K562 (cell line): ENCODE measurements around the gene PSMC6. TPM values are rescaled to one million over a fixed set of nuclear protein-coding genes. Genes with fewer than 3 reads are reported as not detected.

Experiments
- CBFA2T3 ChIP-seq: fragments of 450-650 bp; IDR thresholded peaks from 2 replicates; pipeline ENCODE4 v1.6.1; 2017
- DLX4 ChIP-seq: fragments of 250-450 bp; sonication (Bioruptor Pico); IDR thresholded peaks from 2 replicates; pipeline ENCODE4 v1.6.1; 2021; ENCODE audit warnings: mild to moderate bottlenecking
- E2F8 ChIP-seq: fragments of 450-650 bp; IDR thresholded peaks from 2 replicates; pipeline ENCODE4 v1.7.1; 2018; ENCODE audit warnings: mild to moderate bottlenecking, low read depth; ENCODE audit not compliant: partially characterized antibody
- ETV1 ChIP-seq: fragments of 450-650 bp; conservative IDR thresholded peaks from 2 replicates; pipeline ENCODE4 v1.6.1; 2016; ENCODE audit warnings: missing genetic modification characterization, control low read depth, low read depth, missing compliant biosample characterization
- GABPB2 ChIP-seq: fragments of 250-450 bp; sonication (Bioruptor Pico); conservative IDR thresholded peaks from 2 replicates; pipeline ENCODE4 v1.5.1; 2021; ENCODE audit warnings: mild to moderate bottlenecking
- HNRNPL ChIP-seq: fragments of 200-400 bp; formaldehyde crosslinking; IDR thresholded peaks from 2 replicates; pipeline ENCODE4 v1.6.1; 2017; ENCODE audit warnings: low read depth, mild to moderate bottlenecking, low read length
- HOMEZ ChIP-seq: fragments of 250-450 bp; sonication (Bioruptor Pico); IDR thresholded peaks from 2 replicates; pipeline ENCODE4 v1.4.0; 2020; ENCODE audit warnings: mild to moderate bottlenecking, moderate library complexity
- PHTF2 ChIP-seq: fragments of 250-450 bp; sonication (Bioruptor Pico); IDR thresholded peaks from 2 replicates; pipeline ENCODE4 v1.5.0; 2021; ENCODE audit warnings: mild to moderate bottlenecking
- PRMT5 ChIP-seq: sonication (generic); formaldehyde crosslinking; IDR thresholded peaks from 2 replicates; pipeline ENCODE4 v1.5.0; 2020; ENCODE audit warnings: missing genetic modification reagents
- RNF219 ChIP-seq: fragments of 250-450 bp; sonication (Bioruptor Pico); IDR thresholded peaks from 2 replicates; pipeline ENCODE4 v1.5.0; 2022; ENCODE audit warnings: mild to moderate bottlenecking
- SIX5 ChIP-seq, 2 experiments: IDR thresholded peaks; 2 replicates each; pipeline ENCODE4 v1.6.1; 2011; ENCODE audit warnings: low read length in 2 of 2, borderline replicate concordance in 1 of 2, low read depth in 1 of 2, mild to moderate bottlenecking in 1 of 2, moderate library complexity in 1 of 2; ENCODE audit not compliant: insufficient read depth in 1 of 2
- SMAD2 ChIP-seq: fragments of 150-350 bp; IDR thresholded peaks from 2 replicates; pipeline ENCODE4 v1.6.1; 2014; ENCODE audit warnings: low read depth, mild to moderate bottlenecking, low read length
- SMAD4 ChIP-seq: fragments of 250-450 bp; sonication (Bioruptor Pico); conservative IDR thresholded peaks from 2 replicates; pipeline ENCODE4 v1.8.0; 2021; ENCODE audit warnings: inconsistent platforms, mild to moderate bottlenecking, moderate library complexity
- SMARCA4 ChIP-seq: fragments of 450-650 bp; IDR thresholded peaks from 2 replicates; pipeline ENCODE4 v1.6.1; 2016
- SP1 ChIP-seq: sonication (generic); formaldehyde crosslinking; IDR thresholded peaks from 2 replicates; pipeline ENCODE4 v1.8.1; 2022; ENCODE audit warnings: mild to moderate bottlenecking, missing genetic modification reagents
- TOE1 ChIP-seq, 2 experiments: fragments of 450-650 bp in 1 of 2; sonication (generic) in 1 of 2; formaldehyde crosslinking in 1 of 2; IDR thresholded peaks; 2 replicates each; pipeline versions ENCODE4 v1.7.1 to v1.8.0; 2016 to 2022; ENCODE audit warnings: borderline replicate concordance in 2 of 2, mild to moderate bottlenecking in 2 of 2, antibody characterized with exemption in 1 of 2, inconsistent platforms in 1 of 2, low read depth in 1 of 2, missing genetic modification reagents in 1 of 2, moderate library complexity in 1 of 2
- ZNF134 ChIP-seq: fragments of 250-450 bp; sonication (Bioruptor Pico); conservative IDR thresholded peaks from 2 replicates; pipeline ENCODE4 v1.4.0; 2020
- ZNF655 ChIP-seq: fragments of 250-450 bp; sonication (Bioruptor Pico); IDR thresholded peaks from 2 replicates; pipeline ENCODE4 v1.5.0; 2021
- ZNF717 ChIP-seq: fragments of 250-450 bp; sonication (Bioruptor Pico); IDR thresholded peaks from 2 replicates; pipeline ENCODE4 v1.5.0; 2021
- polyA plus RNA-seq, 8 experiments: library from polyadenylated mRNA; depleted of rRNA in 4 of 8; stranded (reverse) in 5 of 8; unstranded in 3 of 8; fragments of >200 nt; fragmentation: Nextera tagmentation in 2 of 8; fragmentation: Illumina TruSeq in 1 of 8; extraction: Ambion mirVana in 2 of 8; extraction: Trizol in 1 of 8; gene quantifications; 2 replicates each; pipeline versions ENCODE4 v1.2.1 to v1.2.3, GENCODE V29; 2011 to 2014; ENCODE audit warnings: inconsistent platforms in 1 of 8, missing spikeins in 1 of 8
- total RNA-seq, 7 experiments: library from RNA; depleted of rRNA in 6 of 7; stranded (reverse); fragments of >200 nt in 6 of 7; fragmentation: Illumina TruSeq in 2 of 7; extraction: Trizol in 2 of 7; gene quantifications; 2 replicates each; pipeline versions ENCODE4 v1.2.1 to v1.2.3, GENCODE V29; 2011 to 2021; ENCODE audit warnings: low replicate concordance in 1 of 7

The PSMC6 gene
- total and polyA plus RNA-seq, 9 of the 15 experiments (the other 6 are each of a cell fraction or from before 2014, with no cell fraction given): 91.4 to 224 (median 182) TPM

GRCh38 chr14:52706724-52707706, at the start of gene PSMC6 (continued):
- TF ChIP-seq HNRNPL: no peak
- no peak for TF ChIP-seq ZNF717
- TF ChIP-seq ZNF655 (CRISPR knock-in tag): no peak
- TF ChIP-seq ZNF134 (CRISPR knock-in tag): no peak
- TF ChIP-seq HOMEZ (CRISPR knock-in tag): no peak
- no peak for TF ChIP-seq DLX4 (CRISPR knock-in tag)
- TF ChIP-seq GABPB2 (CRISPR knock-in tag): no peak
- TF ChIP-seq SMAD2: no peak
- peak; percentile 57; the same call in 1 of the 2 replicates for TF ChIP-seq SP1 (CRISPR knock-in tag)
- TF ChIP-seq SMARCA4: peak; percentile 24; the same call in 1 of the 2 replicates
- peak; percentile 5 for TF ChIP-seq ETV1 (tag)
- TF ChIP-seq SIX5 (IDR thresholded peaks at IDR 0.05; ENCODE audit: borderline replicate concordance in 1 of 2, insufficient read depth in 1 of 2, low read depth in 1 of 2, low read length in 2 of 2): no peak
- no peak for TF ChIP-seq PHTF2 (CRISPR knock-in tag)
- 0 out of 2 replicates have a peak, but pooled peaks have one; percentile 4 for TF ChIP-seq TOE1 (IDR thresholded peaks at IDR 0.05; ENCODE audit: borderline replicate concordance)
- TF ChIP-seq TOE1 (CRISPR knock-in tag; IDR thresholded peaks at IDR 0.05; ENCODE audit: borderline replicate concordance, low read depth): no peak
- TF ChIP-seq PRMT5 (CRISPR knock-in tag): no peak
- TF ChIP-seq CBFA2T3: no peak
- no peak for TF ChIP-seq RNF219 (CRISPR knock-in tag)
- no peak for TF ChIP-seq E2F8
- no peak for TF ChIP-seq SMAD4 (CRISPR knock-in tag)
